ENCODE data around the gene BRWD1.

GRCh38 chr21:39315603-39316445 is 2.4 kb upstream of the BRWD1 start:
- TF ChIP-seq RAD21 (conservative IDR thresholded peaks at IDR 0.05): no peak
- TF ChIP-seq, protein P1, sequence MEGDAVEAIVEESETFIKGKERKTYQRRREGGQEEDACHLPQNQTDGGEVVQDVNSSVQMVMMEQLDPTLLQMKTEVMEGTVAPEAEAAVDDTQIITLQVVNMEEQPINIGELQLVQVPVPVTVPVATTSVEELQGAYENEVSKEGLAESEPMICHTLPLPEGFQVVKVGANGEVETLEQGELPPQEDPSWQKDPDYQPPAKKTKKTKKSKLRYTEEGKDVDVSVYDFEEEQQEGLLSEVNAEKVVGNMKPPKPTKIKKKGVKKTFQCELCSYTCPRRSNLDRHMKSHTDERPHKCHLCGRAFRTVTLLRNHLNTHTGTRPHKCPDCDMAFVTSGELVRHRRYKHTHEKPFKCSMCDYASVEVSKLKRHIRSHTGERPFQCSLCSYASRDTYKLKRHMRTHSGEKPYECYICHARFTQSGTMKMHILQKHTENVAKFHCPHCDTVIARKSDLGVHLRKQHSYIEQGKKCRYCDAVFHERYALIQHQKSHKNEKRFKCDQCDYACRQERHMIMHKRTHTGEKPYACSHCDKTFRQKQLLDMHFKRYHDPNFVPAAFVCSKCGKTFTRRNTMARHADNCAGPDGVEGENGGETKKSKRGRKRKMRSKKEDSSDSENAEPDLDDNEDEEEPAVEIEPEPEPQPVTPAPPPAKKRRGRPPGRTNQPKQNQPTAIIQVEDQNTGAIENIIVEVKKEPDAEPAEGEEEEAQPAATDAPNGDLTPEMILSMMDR (IDR thresholded peaks at IDR 0.05; ENCODE audit: poor library complexity, severe bottlenecking): no peak

All from neural cell (in vitro differentiated cells).